ENCODE data around the gene ADCY6.

- TF ChIP-seq CTCF (IDR thresholded peaks at IDR 0.05) = no peak
- TF ChIP-seq POLR2A (IDR thresholded peaks at IDR 0.05) = peak in 1 of 2 donors; percentile 30
- peak in 1 of 2 donors; percentile 21 for TF ChIP-seq POLR2AphosphoS5 (IDR thresholded peaks at IDR 0.05; ENCODE audit: insufficient read depth in 1 of 2, low read depth in 1 of 2)
Measured at GRCh38 chr12:48788854-48789775, at the start of gene ADCY6.

Data from vagina (tissue), 2 donors.